Tibial artery (tissue), 4 donors: ENCODE data around the gene MGAT4C.

Source experiments
- DNase-seq, 2 donors: peaks; one replicate each; pipeline ENCODE4 v3.0.0-alpha.2; 2019
- H3K27ac ChIP-seq, 2 donors: fragments of 200-600 bp; sonication (generic) in 1 of 2; 1 replicate in 1 of 2; 2 replicates in 1 of 2; pipeline ENCODE4 v1.5.1; 2018 to 2019; ENCODE audit warnings: mild to moderate bottlenecking in 1 of 2
- H3K27me3 ChIP-seq, 2 donors: fragments of 200-600 bp; sonication (generic) in 1 of 2; one replicate each; pipeline versions ENCODE4 v1.5.1 to v1.6.0; 2016 to 2019
- H3K36me3 ChIP-seq, 3 donors: fragments of 200-600 bp; sonication (generic) in 2 of 3; one replicate each; pipeline ENCODE4 v1.5.1; 2016 to 2019; ENCODE audit warnings: mild to moderate bottlenecking in 2 of 3
- H3K4me1 ChIP-seq, 4 donors: fragments of 200-600 bp; sonication (generic) in 2 of 4; 1 replicate in 3 of 4; 2 replicates in 1 of 4; pipeline ENCODE4 v1.5.1; 2016 to 2019
- H3K4me3 ChIP-seq, 2 donors: fragments of 200-600 bp; sonication (generic) in 1 of 2; 1 replicate in 1 of 2; 2 replicates in 1 of 2; pipeline ENCODE4 v1.5.1; 2018 to 2019; ENCODE audit warnings: mild to moderate bottlenecking in 2 of 2
- H3K9me3 ChIP-seq, 3 donors: fragments of 200-600 bp; sonication (generic) in 1 of 3; one replicate each; pipeline ENCODE4 v1.5.1; 2016 to 2019
- CTCF ChIP-seq, 2 experiments: fragments of 200-600 bp in 1 of 2; fragments of 450-650 bp in 1 of 2; IDR thresholded peaks; one replicate each; pipeline ENCODE4 v1.5.1; 2017 to 2019; ENCODE audit warnings: antibody characterized with exemption in 2 of 2, mild to moderate bottlenecking in 1 of 2, moderate library complexity in 1 of 2
- intact Hi-C: fragments of 100-400 bp; cut with DNase I; formaldehyde crosslinking; loops from one replicate; pipeline ENCODE4 v1.15.0; 2023; ENCODE audit warnings: low total_unique reads

Gene MGAT4C

GRCh38 chr12:86057092-86057845 lies 198.9 kb downstream of the MGAT4C start:
- DNase-seq: no peak
- TF ChIP-seq CTCF (IDR thresholded peaks at IDR 0.05): no peak
- Histone ChIP-seq H3K9me3 (no peaks in the 10 kb centered on the region), H3K27me3 (no peaks in the 10 kb centered on the region), H3K4me1 (no peaks in the 10 kb centered on the region), H3K27ac (no peak overlapping the region), H3K4me3 (no peak overlapping the region), H3K36me3 (no peaks in the 10 kb centered on the region)
- intact Hi-C loops: no loop called here

GRCh38 chr12:86052921-86053320 lies 203.3 kb downstream of the MGAT4C start:
- no peak for DNase-seq
- Histone ChIP-seq H3K9me3 (no peaks in the 10 kb centered on the region), H3K36me3 (no peaks in the 10 kb centered on the region), H3K4me1 (no peaks in the 10 kb centered on the region), H3K4me3 (no peak overlapping the region), H3K27me3 (no peaks in the 10 kb centered on the region), H3K27ac (no peak overlapping the region)
- TF ChIP-seq CTCF (IDR thresholded peaks at IDR 0.05): no peak
- intact Hi-C loops: no loop called here

GRCh38 chr12:86050010-86050409 lies 206.2 kb downstream of the MGAT4C start:
- no peaks in the 10 kb centered on the region for H3K36me3 ChIP-seq

GRCh38 chr12:86044396-86044795 lies 211.8 kb downstream of the MGAT4C start:
- no peaks in the 10 kb centered on the region for H3K4me1 ChIP-seq
- no peaks in the 10 kb centered on the region for H3K27me3 ChIP-seq
- H3K4me3 ChIP-seq: no peak overlapping the region
- no peak for DNase-seq
- intact Hi-C loops: no loop called here
- no peak overlapping the region for H3K27ac ChIP-seq
- no peaks in the 10 kb centered on the region for H3K36me3 ChIP-seq
- no peaks in the 10 kb centered on the region for H3K9me3 ChIP-seq
- no peak for TF ChIP-seq CTCF (IDR thresholded peaks at IDR 0.05)

More at GRCh38 chr12:86050010-86050409, 206.2 kb downstream of the MGAT4C start:
- no peak for DNase-seq
- TF ChIP-seq CTCF (IDR thresholded peaks at IDR 0.05): no peak
- Histone ChIP-seq H3K27me3 (no peaks in the 10 kb centered on the region), H3K4me3 (no peak overlapping the region), H3K4me1 (no peaks in the 10 kb centered on the region), H3K27ac (no peak overlapping the region), H3K9me3 (no peaks in the 10 kb centered on the region)
- intact Hi-C loops: no loop called here

GRCh38 chr12:86042062-86042461 lies 214.1 kb downstream of the MGAT4C start:
- Histone ChIP-seq H3K4me3 (no peak overlapping the region), H3K9me3 (no peaks in the 10 kb centered on the region), H3K4me1 (no peaks in the 10 kb centered on the region), H3K27ac (no peak overlapping the region), H3K27me3 (no peaks in the 10 kb centered on the region), H3K36me3 (no peaks in the 10 kb centered on the region)
- intact Hi-C loops: no loop called here
- DNase-seq: no peak
- TF ChIP-seq CTCF (IDR thresholded peaks at IDR 0.05): no peak
